ENCODE data around the gene PTGFRN.
"Not testable (repeated sequence)": the region's sequence is repeated elsewhere in the genome, so short reads cannot be mapped to it uniquely, and the experiment has no call there.

The PTGFRN gene

GRCh38 chr1:116916533-116917445 lies 7.1 kb downstream of the PTGFRN start:
- no peak for DNase-seq (ENCODE audit: low spot score)

GRCh38 chr1:116918714-116919357 lies 9.1 kb downstream of the PTGFRN start:
- no peak for DNase-seq (ENCODE audit: low spot score)

- no peak for DNase-seq (ENCODE audit: low spot score)
These were observed 10.1 kb downstream of the PTGFRN start for GRCh38 chr1:116919802-116920201.

GRCh38 chr1:116920211-116920610 lies 10.5 kb downstream of the PTGFRN start:
- DNase-seq (ENCODE audit: low spot score) = no peak

GRCh38 chr1:116921301-116921885 lies 11.7 kb downstream of the PTGFRN start:
- no peak for DNase-seq (ENCODE audit: low spot score)

GRCh38 chr1:116921937-116922336 lies 12.2 kb downstream of the PTGFRN start:
- DNase-seq (ENCODE audit: low spot score) = no peak

- DNase-seq (ENCODE audit: low spot score) = no peak
These were observed 13.7 kb downstream of the PTGFRN start for GRCh38 chr1:116923421-116923820.

GRCh38 chr1:116927049-116927798 lies 17.5 kb downstream of the PTGFRN start:
- DNase-seq (ENCODE audit: low spot score) = no peak

GRCh38 chr1:116929961-116930592 lies 20.4 kb downstream of the PTGFRN start:
- DNase-seq (ENCODE audit: low spot score) = no peak

- no peak for DNase-seq (ENCODE audit: low spot score)
These were observed 21.6 kb downstream of the PTGFRN start for GRCh38 chr1:116931016-116931918.

- DNase-seq (ENCODE audit: low spot score) = no peak
These were observed 24.1 kb downstream of the PTGFRN start for GRCh38 chr1:116933606-116934515.

GRCh38 chr1:116934586-116935207 lies 25.0 kb downstream of the PTGFRN start:
- DNase-seq (ENCODE audit: low spot score) = no peak

GRCh38 chr1:116938216-116938615 lies 28.5 kb downstream of the PTGFRN start:
- no peak for DNase-seq (ENCODE audit: low spot score)

GRCh38 chr1:116939780-116940543 lies 30.2 kb downstream of the PTGFRN start:
- not testable (repeated sequence) for DNase-seq (ENCODE audit: low spot score)

- DNase-seq (ENCODE audit: low spot score) = peak; percentile 79
These were observed 31.3 kb downstream of the PTGFRN start for GRCh38 chr1:116940814-116941599.

- no peak for DNase-seq (ENCODE audit: low spot score)
These were observed 32.0 kb downstream of the PTGFRN start for GRCh38 chr1:116941670-116942069.

- peak; percentile 96 for DNase-seq (ENCODE audit: low spot score)
These were observed 32.6 kb downstream of the PTGFRN start for GRCh38 chr1:116942344-116942743.

GRCh38 chr1:116943438-116943837 lies 33.7 kb downstream of the PTGFRN start:
- DNase-seq (ENCODE audit: low spot score) = no peak
